Activated T-cell treated with anti-CD3 and anti-CD28 coated beads for 48 hours (primary cell): Measurements from ENCODE around the gene CITED2.
A peak's percentile ranks its signal among the peaks of the same experiment; 100 is the strongest.

Source experiments
- DNase-seq: peaks from one replicate; pipeline ENCODE4 v3.0.0-alpha.2; 2020; ENCODE audit warnings: low read depth

The CITED2 gene

GRCh38 chr6:139330306-139330705 is 44.1 kb downstream of the CITED2 start:
- DNase-seq = no peak

- no peak for DNase-seq
Observed at GRCh38 chr6:139329224-139329623, 45.2 kb downstream of the CITED2 start.

GRCh38 chr6:139327038-139327437 is 47.4 kb downstream of the CITED2 start:
- DNase-seq = no peak

GRCh38 chr6:139325686-139326085 is 48.8 kb downstream of the CITED2 start:
- DNase-seq = no peak

- no peak for DNase-seq
Observed at GRCh38 chr6:139325125-139325524, 49.3 kb downstream of the CITED2 start.

- no peak for DNase-seq
Observed at GRCh38 chr6:139324301-139324555, 50.2 kb downstream of the CITED2 start.

GRCh38 chr6:139323511-139324300 is 50.7 kb downstream of the CITED2 start:
- DNase-seq = peak; percentile 63
